OCI-LY7 (cell line): Measurements from ENCODE around the gene CDC42BPG.

Experiments used
- CTCF ChIP-seq: fragments of 200-600 bp; sonication (generic); conservative IDR thresholded peaks from 2 replicates; pipeline ENCODE4 v1.5.1; 2014; ENCODE audit warnings: mild to moderate bottlenecking, antibody characterized with exemption, low read length, moderate library complexity, mixed read lengths
- EZH2phosphoT487 ChIP-seq: fragments of 200-600 bp; sonication (generic); IDR thresholded peaks from 2 replicates; pipeline ENCODE4 v1.6.1; 2018; ENCODE audit warnings: low read depth, borderline replicate concordance, mild to moderate bottlenecking, mixed run types, antibody characterized with exemption, low read length, moderate library complexity, mixed read lengths

GRCh38 chr11:64845129-64845775, 799 bp upstream of the CDC42BPG start:
- TF ChIP-seq CTCF (no peak), EZH2phosphoT487 (no peak)
